ENCODE data around the gene CENPI.
"Not testable (repeated sequence)": the region's sequence is repeated elsewhere in the genome, so short reads cannot be mapped to it uniquely, and the experiment has no call there.

CENPI gene
- 1.2 to 3.3 reads per million in 2 donors for total RNA-seq

- peak; percentile 79 to 97 (median 88) for DNase-seq
These were observed at the start of gene CENPI for GRCh38 chrX:101097546-101098453. Gene CENPI (plus strand): TSS chrX:101098204. CDS start chrX:101101071, 2,867 bp downstream.

- DNase-seq: no peak
These were observed 46.9 kb upstream of the CENPI start for GRCh38 chrX:101051153-101051548.

- peak; percentile 46 to 87 (median 65) for DNase-seq
These were observed 46.3 kb upstream of the CENPI start, which contains the start of gene TRMT2B for GRCh38 chrX:101051549-101052302. Gene TRMT2B (minus strand): TSS chrX:101052111. CDS start chrX:101042289, 9,822 bp downstream.

GRCh38 chrX:101056551-101056950 lies 41.5 kb upstream of the CENPI start:
- DNase-seq: not testable (repeated sequence)

GRCh38 chrX:101057093-101057714 lies 40.8 kb upstream of the CENPI start:
- DNase-seq: peak in 1 of 5 experiments; percentile 35

GRCh38 chrX:101062176-101062575 lies 35.8 kb upstream of the CENPI start:
- DNase-seq: no peak

- no peak for DNase-seq
These were observed 26.4 kb upstream of the CENPI start for GRCh38 chrX:101071582-101071981.

- no peak for DNase-seq
These were observed 19.0 kb upstream of the CENPI start, which contains the start of gene TMEM35A for GRCh38 chrX:101078716-101079598. Gene TMEM35A (plus strand): TSS chrX:101078879. CDS start chrX:101079003, 124 bp downstream.

- no peak for DNase-seq
These were observed 18.2 kb upstream of the CENPI start for GRCh38 chrX:101079736-101080270.

GRCh38 chrX:101080326-101081124 lies 17.5 kb upstream of the CENPI start:
- DNase-seq: no peak

- no peak for DNase-seq
These were observed 16.8 kb upstream of the CENPI start for GRCh38 chrX:101081231-101081630.

GRCh38 chrX:101091817-101092216 lies 6.2 kb upstream of the CENPI start:
- DNase-seq: no peak

GRCh38 chrX:101108284-101108683 lies 10.3 kb downstream of the CENPI start:
- no peak for DNase-seq

- DNase-seq: no peak
These were observed 19.7 kb downstream of the CENPI start for GRCh38 chrX:101117701-101118100.

- DNase-seq: no peak
These were observed 38.2 kb downstream of the CENPI start for GRCh38 chrX:101136235-101136634.

All from T-helper 2 cell (primary cell).